OCI-LY1 (cell line): ENCODE measurements around the gene POLR2C.

ENCODE experiments used
- H2AFZ ChIP-seq: fragments of 200-600 bp; sonication (generic), shearing (Covaris generic); 2 replicates; pipeline ENCODE4 v1.6.0; 2014; ENCODE audit warnings: antibody characterized with exemption, mild to moderate bottlenecking, low read length
- H3F3A ChIP-seq: fragments of 200-600 bp; sonication (generic), shearing (Covaris generic); 2 replicates; pipeline ENCODE4 v1.6.0; 2014; ENCODE audit warnings: mild to moderate bottlenecking, antibody characterized with exemption, low read length, moderate library complexity; ENCODE audit not compliant: insufficient read depth
- H3K27ac ChIP-seq: fragments of 200-600 bp; sonication (generic); 2 replicates; pipeline ENCODE4 v1.5.1; 2014; ENCODE audit warnings: low read length, mixed run types, mild to moderate bottlenecking, low read depth; ENCODE audit not compliant: poor library complexity, severe bottlenecking
- H3K27me3 ChIP-seq: fragments of 200-600 bp; sonication (generic); 2 replicates; pipeline ENCODE4 v1.6.0; 2014; ENCODE audit warnings: antibody characterized with exemption, mild to moderate bottlenecking, low read length, moderate library complexity; ENCODE audit not compliant: insufficient read depth
- H3K36me3 ChIP-seq: fragments of 200-600 bp; sonication (generic); 2 replicates; pipeline ENCODE4 v1.6.1; 2014; ENCODE audit warnings: mild to moderate bottlenecking, antibody characterized with exemption, low read length, moderate library complexity, mixed read lengths; ENCODE audit not compliant: insufficient read depth
- H3K4me1 ChIP-seq: fragments of 200-600 bp; sonication (generic); 2 replicates; pipeline ENCODE4 v1.5.1; 2014; ENCODE audit warnings: mild to moderate bottlenecking, low read length, moderate library complexity; ENCODE audit not compliant: insufficient read depth, severe bottlenecking
- H3K4me2 ChIP-seq: fragments of 200-600 bp; sonication (generic), shearing (Covaris generic); 2 replicates; pipeline ENCODE4 v1.6.1; 2014; ENCODE audit warnings: low read length
- H3K4me3 ChIP-seq: fragments of 200-600 bp; sonication (generic); 2 replicates; pipeline ENCODE4 v1.5.1; 2014; ENCODE audit warnings: low read length, low read depth, mild to moderate bottlenecking, mixed read lengths; ENCODE audit not compliant: poor library complexity, severe bottlenecking
- H3K79me2 ChIP-seq: fragments of 200-600 bp; shearing (Covaris generic); 2 replicates; pipeline ENCODE4 v1.6.1; 2016; ENCODE audit warnings: mixed run types, low read length, mixed read lengths; ENCODE audit not compliant: insufficient read depth
- H3K9ac ChIP-seq: fragments of 200-600 bp; sonication (generic), shearing (Covaris generic); 2 replicates; pipeline ENCODE4 v1.6.1; 2014; ENCODE audit warnings: mild to moderate bottlenecking, low read length, mixed read lengths
- H3K9me2 ChIP-seq: fragments of 200-600 bp; sonication (generic), shearing (Covaris generic); 2 replicates; pipeline ENCODE4 v1.6.1; 2014; ENCODE audit warnings: low read depth, mild to moderate bottlenecking, low read length, mixed read lengths
- H3K9me3 ChIP-seq: fragments of 200-600 bp; shearing (Covaris generic); 2 replicates; pipeline ENCODE4 v1.6.1; 2014; ENCODE audit warnings: low read length, mixed read lengths
- H4K20me1 ChIP-seq: fragments of 200-600 bp; sonication (generic), shearing (Covaris generic); 2 replicates; pipeline ENCODE4 v1.6.0; 2016; ENCODE audit warnings: mild to moderate bottlenecking, low read length; ENCODE audit not compliant: insufficient read depth
- EZH2 ChIP-seq: fragments of 200-600 bp; sonication (generic), shearing (Covaris generic); IDR thresholded peaks from 2 replicates; pipeline ENCODE4 v1.8.0; 2017; ENCODE audit warnings: borderline replicate concordance, mixed run types, mild to moderate bottlenecking, antibody characterized with exemption, low read length, moderate library complexity, mixed read lengths
- TF ChIP-seq, protein P1 (sequence below): fragments of 200-600 bp; sonication (generic), shearing (Covaris generic); IDR thresholded peaks from 2 replicates; pipeline ENCODE4 v1.5.1; 2017; ENCODE audit warnings: mild to moderate bottlenecking, antibody characterized with exemption, low read length, moderate library complexity, mixed read lengths

The POLR2C gene

GRCh38 chr16:57482845-57483545, 20.5 kb downstream of the POLR2C start:
- no peaks in the 10 kb centered on the region for H3K9me2 ChIP-seq
- H3K4me3 ChIP-seq = no peak overlapping the region
- TF ChIP-seq EZH2 = no peak
- TF ChIP-seq, protein P1, sequence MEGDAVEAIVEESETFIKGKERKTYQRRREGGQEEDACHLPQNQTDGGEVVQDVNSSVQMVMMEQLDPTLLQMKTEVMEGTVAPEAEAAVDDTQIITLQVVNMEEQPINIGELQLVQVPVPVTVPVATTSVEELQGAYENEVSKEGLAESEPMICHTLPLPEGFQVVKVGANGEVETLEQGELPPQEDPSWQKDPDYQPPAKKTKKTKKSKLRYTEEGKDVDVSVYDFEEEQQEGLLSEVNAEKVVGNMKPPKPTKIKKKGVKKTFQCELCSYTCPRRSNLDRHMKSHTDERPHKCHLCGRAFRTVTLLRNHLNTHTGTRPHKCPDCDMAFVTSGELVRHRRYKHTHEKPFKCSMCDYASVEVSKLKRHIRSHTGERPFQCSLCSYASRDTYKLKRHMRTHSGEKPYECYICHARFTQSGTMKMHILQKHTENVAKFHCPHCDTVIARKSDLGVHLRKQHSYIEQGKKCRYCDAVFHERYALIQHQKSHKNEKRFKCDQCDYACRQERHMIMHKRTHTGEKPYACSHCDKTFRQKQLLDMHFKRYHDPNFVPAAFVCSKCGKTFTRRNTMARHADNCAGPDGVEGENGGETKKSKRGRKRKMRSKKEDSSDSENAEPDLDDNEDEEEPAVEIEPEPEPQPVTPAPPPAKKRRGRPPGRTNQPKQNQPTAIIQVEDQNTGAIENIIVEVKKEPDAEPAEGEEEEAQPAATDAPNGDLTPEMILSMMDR = no peak
- H3K79me2 ChIP-seq = no peaks in the 10 kb centered on the region
- no peak overlapping the region for H3K4me2 ChIP-seq
- peaks cover 9% of the 10 kb centered on the region for H3K4me1 ChIP-seq
- no peak overlapping the region for H3K27ac ChIP-seq
- no peaks in the 10 kb centered on the region for H3K36me3 ChIP-seq
- no peaks in the 10 kb centered on the region for H4K20me1 ChIP-seq
- no peaks in the 10 kb centered on the region for H3F3A ChIP-seq
- H3K9me3 ChIP-seq = no peaks in the 10 kb centered on the region
- peaks cover 6% of the 10 kb centered on the region; the same call in 1 of the 2 replicates for H3K27me3 ChIP-seq
- no peak overlapping the region for H3K9ac ChIP-seq
- no peak overlapping the region for H2AFZ ChIP-seq

DNA sequence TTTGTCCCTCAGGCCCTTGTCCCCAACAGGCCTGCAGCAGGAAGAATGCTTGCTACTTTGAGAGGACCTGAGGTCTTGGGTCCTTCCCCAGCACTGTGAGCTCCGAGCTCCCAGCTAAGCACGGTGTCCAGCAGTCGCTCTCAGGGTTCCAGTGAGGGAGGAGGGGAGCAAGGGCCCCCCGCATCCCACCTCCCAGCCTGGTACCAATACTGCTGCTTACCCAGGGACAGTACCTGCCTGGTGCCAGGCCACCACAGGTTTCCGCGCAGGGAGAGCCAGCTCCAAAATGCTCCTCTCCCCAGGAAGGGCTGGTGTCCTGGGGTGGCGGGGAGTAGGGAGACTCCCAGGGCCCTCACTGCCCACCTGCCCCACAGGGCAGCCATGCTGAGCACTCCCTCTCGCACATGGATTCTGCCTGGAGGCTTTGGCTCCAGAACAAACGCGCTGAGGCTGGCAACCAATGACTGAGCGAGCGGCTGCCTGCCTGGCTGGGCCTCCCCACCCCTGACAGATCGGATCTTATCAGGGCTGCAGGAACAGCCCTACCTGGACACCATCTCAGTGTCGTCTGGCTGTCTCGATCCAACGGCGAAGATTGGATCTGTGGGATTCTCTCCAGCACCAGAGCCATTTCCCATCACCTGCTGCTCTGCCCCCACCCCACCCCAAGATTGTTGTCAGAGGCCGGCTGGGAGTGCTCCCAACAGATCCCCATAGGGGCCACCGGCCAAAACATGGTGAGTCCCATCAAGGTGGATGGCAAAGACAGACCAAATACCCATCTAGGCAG, 21.4 kb downstream of the POLR2C start:
- TF ChIP-seq EZH2 = no peak
- TF ChIP-seq, protein P1 = no peak
- no peak overlapping the region for H3K4me2 ChIP-seq
- no peaks in the 10 kb centered on the region for H4K20me1 ChIP-seq
- peaks cover 6% of the 10 kb centered on the region; the same call in 1 of the 2 replicates for H3K27me3 ChIP-seq
- no peaks in the 10 kb centered on the region for H3K79me2 ChIP-seq
- no peaks in the 10 kb centered on the region for H3K9me2 ChIP-seq
- H2AFZ ChIP-seq = no peak overlapping the region
- no peaks in the 10 kb centered on the region for H3K9me3 ChIP-seq
- H3K27ac ChIP-seq = no peak overlapping the region
- H3K36me3 ChIP-seq = no peaks in the 10 kb centered on the region
- H3K9ac ChIP-seq = no peak overlapping the region
- H3F3A ChIP-seq = no peaks in the 10 kb centered on the region
- H3K4me1 ChIP-seq = peaks cover 9% of the 10 kb centered on the region
- H3K4me3 ChIP-seq = no peak overlapping the region

- no peak for TF ChIP-seq EZH2
- TF ChIP-seq, protein P1 = no peak
- Histone ChIP-seq H3K9me3 (no peaks in the 10 kb centered on the region), H2AFZ (no peak overlapping the region), H3K4me3 (no peak overlapping the region), H3K9me2 (no peaks in the 10 kb centered on the region), H3K9ac (no peak overlapping the region), H3K79me2 (no peaks in the 10 kb centered on the region), H3K4me1 (peaks cover 5% of the 10 kb centered on the region), H3K27me3 (peaks cover 6% of the 10 kb centered on the region), H3K27ac (no peak overlapping the region), H3F3A (no peaks in the 10 kb centered on the region), H3K4me2 (no peak overlapping the region), H4K20me1 (no peaks in the 10 kb centered on the region), H3K36me3 (no peaks in the 10 kb centered on the region)
These were observed 22.1 kb downstream of the POLR2C start for GRCh38 chr16:57484515-57485005.
